ENCODE measurements around the gene KPNA3. TPM values are rescaled to one million over a fixed set of nuclear protein-coding genes. Genes with fewer than 3 reads are reported as not detected.

The KPNA3 gene, protein sequence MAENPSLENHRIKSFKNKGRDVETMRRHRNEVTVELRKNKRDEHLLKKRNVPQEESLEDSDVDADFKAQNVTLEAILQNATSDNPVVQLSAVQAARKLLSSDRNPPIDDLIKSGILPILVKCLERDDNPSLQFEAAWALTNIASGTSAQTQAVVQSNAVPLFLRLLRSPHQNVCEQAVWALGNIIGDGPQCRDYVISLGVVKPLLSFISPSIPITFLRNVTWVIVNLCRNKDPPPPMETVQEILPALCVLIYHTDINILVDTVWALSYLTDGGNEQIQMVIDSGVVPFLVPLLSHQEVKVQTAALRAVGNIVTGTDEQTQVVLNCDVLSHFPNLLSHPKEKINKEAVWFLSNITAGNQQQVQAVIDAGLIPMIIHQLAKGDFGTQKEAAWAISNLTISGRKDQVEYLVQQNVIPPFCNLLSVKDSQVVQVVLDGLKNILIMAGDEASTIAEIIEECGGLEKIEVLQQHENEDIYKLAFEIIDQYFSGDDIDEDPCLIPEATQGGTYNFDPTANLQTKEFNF
- total RNA-seq (2014; rRNA removed), result 11.7 and 14.4 TPM in 2 replicates
- percentile 72 among the genes with signal in this experiment for Bru-seq, nascent RNA
- percentile 77 among the genes with signal in this experiment for BruChase-seq, experiment 1, labeled RNA remaining after a 6-hour chase
- BruChase-seq, experiment 2, labeled RNA remaining after a 2-hour chase, result percentile 70 among the genes with signal in this experiment
- long read RNA-seq, full-length matches to known transcripts, result 24 of 33 reads
- long read RNA-seq, partial matches to known transcripts, result 1 of 33 reads
- long read RNA-seq, other reads (novel, unspliced or antisense), result 8 of 33 reads

DNA sequence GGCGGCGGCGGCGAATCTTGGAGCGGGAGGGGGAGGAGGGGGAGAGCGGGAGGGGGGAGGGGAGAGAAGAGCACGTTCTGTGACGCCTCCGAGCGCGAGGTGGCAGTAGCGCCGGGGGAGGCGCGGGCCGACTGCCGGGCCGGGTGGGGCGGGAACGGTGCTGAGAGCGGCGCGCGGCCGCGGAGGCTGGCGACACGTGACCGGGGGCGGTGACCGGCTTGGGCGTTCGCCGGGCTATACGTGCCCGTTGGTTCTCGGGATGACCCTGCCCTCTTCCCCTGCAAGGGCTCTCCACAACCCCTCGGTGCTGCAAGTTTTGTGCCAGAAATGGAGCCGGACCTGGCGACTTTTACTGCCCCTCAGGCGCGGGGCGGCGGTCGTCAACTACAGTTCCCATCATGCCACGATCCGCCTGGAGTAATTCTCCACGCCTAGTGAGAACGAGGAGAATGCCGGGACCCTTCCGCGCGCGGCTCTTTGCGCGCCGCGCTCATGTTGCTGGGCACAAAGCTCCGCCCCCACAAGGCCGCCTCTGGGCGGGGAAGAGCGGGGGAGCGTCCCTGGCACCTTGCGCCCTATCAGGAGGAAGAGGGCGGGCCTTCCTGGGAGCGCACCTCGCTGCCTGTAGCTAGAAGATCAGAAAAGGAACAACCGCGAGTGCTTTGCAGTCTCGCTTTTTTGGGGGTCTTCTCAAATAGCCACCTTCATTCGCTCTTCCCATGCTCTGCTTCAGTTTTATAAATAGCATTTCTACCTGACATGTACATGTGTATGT is at the start of gene KPNA3:
TSS of gene KPNA3 (minus strand) at position 133 of the 775 bp plus-strand sequence. CDS start 176 bp downstream, outside the sequence.
- ATAC-seq (peak; percentile 87), DNase-seq (peak; percentile 90)
- H3K9me2 ChIP-seq (replicated peaks; ENCODE audit: low read length), result no peaks in the 10 kb centered on the region
- H3F3A ChIP-seq (ENCODE audit: low read length, unreplicated experiment), result no peaks in the 10 kb centered on the region
- H3K36me3 ChIP-seq (ENCODE audit: low read depth, low read length), result no peaks in the 10 kb centered on the region
- ChIA-PET CTCF (interaction anchor here (0.6 to 1.3 kb wide), 9 partner anchors 48 to 611 kb away, joined by 3 to 12 read pairs (median 4); partner anchors contain the start of gene SPRYD7), POLR2A (ENCODE audit: unreplicated experiment) (interaction anchor here (0.5 to 1.5 kb wide), 10 partner anchors 11 to 332 kb away, joined by 3 to 23 read pairs (median 6); partner anchors contain the start of genes EBPL and SPRYD7)
- peak within 1 kb of the TSS; percentile 85 for H2AFZ ChIP-seq (ENCODE audit: low read length)
- TF ChIP-seq, protein P1, sequence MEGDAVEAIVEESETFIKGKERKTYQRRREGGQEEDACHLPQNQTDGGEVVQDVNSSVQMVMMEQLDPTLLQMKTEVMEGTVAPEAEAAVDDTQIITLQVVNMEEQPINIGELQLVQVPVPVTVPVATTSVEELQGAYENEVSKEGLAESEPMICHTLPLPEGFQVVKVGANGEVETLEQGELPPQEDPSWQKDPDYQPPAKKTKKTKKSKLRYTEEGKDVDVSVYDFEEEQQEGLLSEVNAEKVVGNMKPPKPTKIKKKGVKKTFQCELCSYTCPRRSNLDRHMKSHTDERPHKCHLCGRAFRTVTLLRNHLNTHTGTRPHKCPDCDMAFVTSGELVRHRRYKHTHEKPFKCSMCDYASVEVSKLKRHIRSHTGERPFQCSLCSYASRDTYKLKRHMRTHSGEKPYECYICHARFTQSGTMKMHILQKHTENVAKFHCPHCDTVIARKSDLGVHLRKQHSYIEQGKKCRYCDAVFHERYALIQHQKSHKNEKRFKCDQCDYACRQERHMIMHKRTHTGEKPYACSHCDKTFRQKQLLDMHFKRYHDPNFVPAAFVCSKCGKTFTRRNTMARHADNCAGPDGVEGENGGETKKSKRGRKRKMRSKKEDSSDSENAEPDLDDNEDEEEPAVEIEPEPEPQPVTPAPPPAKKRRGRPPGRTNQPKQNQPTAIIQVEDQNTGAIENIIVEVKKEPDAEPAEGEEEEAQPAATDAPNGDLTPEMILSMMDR (conservative IDR thresholded peaks at IDR 0.05; ENCODE audit: low read depth, low read length), result no peak
- TF ChIP-seq EZH2 (IDR thresholded peaks at IDR 0.05; ENCODE audit: low read length, unreplicated experiment) (no peak), EZH2phosphoT487 (IDR thresholded peaks at IDR 0.05; ENCODE audit: borderline replicate concordance, low read length) (no peak)
- H3K9me3 ChIP-seq (ENCODE audit: low read length), result no peaks in the 10 kb centered on the region
- no peaks in the 10 kb centered on the region for H3K27me3 ChIP-seq (ENCODE audit: low read length)
- intact Hi-C loops (cut with micrococcal nuclease), result loop anchor here (1.0 to 5.0 kb wide), 3 partner anchors 56 to 102 kb away; partner anchors contain the start of gene EBPL
- peak within 1 kb of the TSS; percentile 93 for H3K4me2 ChIP-seq (ENCODE audit: low read length)
- H3K4me3 ChIP-seq (ENCODE audit: low read length), result peak within 1 kb of the TSS; percentile 80
- peak within 1 kb of the TSS; percentile 91 for H3K27ac ChIP-seq (ENCODE audit: low read length)
- peaks cover 18% of the 10 kb centered on the region for H3K4me1 ChIP-seq (ENCODE audit: insufficient read depth, low read length)
- peaks cover 42% of the 10 kb centered on the region for H3K79me2 ChIP-seq (ENCODE audit: low read length)
- no TSS peak for BruUV-seq (replicated peaks)
- H4K20me1 ChIP-seq (ENCODE audit: low read length), result peaks cover 18% of the 10 kb centered on the region
- H3K9ac ChIP-seq (ENCODE audit: low read length), result peak within 1 kb of the TSS; percentile 87

- intact Hi-C loops (cut with micrococcal nuclease), result no loop called here
- no peak for DNase-seq
- Histone ChIP-seq H3K9me2 (replicated peaks; ENCODE audit: low read length) (no peaks in the 10 kb centered on the region), H3K4me2 (ENCODE audit: low read length) (no peak overlapping the region), H3K27me3 (ENCODE audit: low read length) (no peaks in the 10 kb centered on the region), H3K79me2 (ENCODE audit: low read length) (no peaks in the 10 kb centered on the region), H3K27ac (ENCODE audit: low read length) (no peak overlapping the region), H3K36me3 (ENCODE audit: low read depth, low read length) (no peaks in the 10 kb centered on the region), H3K4me1 (ENCODE audit: insufficient read depth, low read length) (no peaks in the 10 kb centered on the region), H4K20me1 (ENCODE audit: low read length) (no peaks in the 10 kb centered on the region), H3K4me3 (ENCODE audit: low read length) (no peak overlapping the region), H3K9me3 (ENCODE audit: low read length) (no peaks in the 10 kb centered on the region), H3K9ac (ENCODE audit: low read length) (no peak overlapping the region), H3F3A (ENCODE audit: low read length, unreplicated experiment) (no peaks in the 10 kb centered on the region), H2AFZ (ENCODE audit: low read length) (no peak overlapping the region)
- ATAC-seq, result no peak
- CTCF ChIA-PET, result no interaction called here
- BruUV-seq (replicated peaks), result no TSS peak
- TF ChIP-seq EZH2phosphoT487 (IDR thresholded peaks at IDR 0.05; ENCODE audit: borderline replicate concordance, low read length), result no peak
- TF ChIP-seq, protein P1 (conservative IDR thresholded peaks at IDR 0.05; ENCODE audit: low read depth, low read length), result no peak
- no peak for TF ChIP-seq EZH2 (IDR thresholded peaks at IDR 0.05; ENCODE audit: low read length, unreplicated experiment)
- POLR2A ChIA-PET (ENCODE audit: unreplicated experiment), result no interaction called here
These were observed 49.5 kb upstream of the KPNA3 start for GRCh38 chr13:49841964-49842363.
